HEK293T (cell line): Measurements from ENCODE around the gene NEIL1.
"Not testable (repeated sequence)": the region's sequence is repeated elsewhere in the genome, so short reads cannot be mapped to it uniquely, and the experiment has no call there.

Experiments
- NFRKB ChIP-seq: fragments of 450-650 bp; IDR thresholded peaks from 2 replicates; pipeline ENCODE4 v1.6.1; 2016; ENCODE audit warnings: mild to moderate bottlenecking, moderate library complexity
- SP1 ChIP-seq: fragments of 450-650 bp; IDR thresholded peaks from 2 replicates; pipeline ENCODE4 v1.6.1; 2017

- not testable (repeated sequence) for TF ChIP-seq NFRKB, SP1
Observed at GRCh38 chr15:75333654-75334419, 13.0 kb upstream of the NEIL1 start.
